Muscle of back (tissue), 11 donors: ENCODE measurements around the gene MAL. TPM values are rescaled to one million over a fixed set of nuclear protein-coding genes. Genes with fewer than 3 reads are reported as not detected.

Experiments
- DNase-seq, 3 donors: peaks; one replicate each; pipeline versions ENCODE4 v3.0.0 to v3.0.0-alpha.2; 2013
- polyA plus RNA-seq, 10 donors: library from polyadenylated mRNA; unstranded; fragments of 120-200 nt; gene quantifications; one replicate each; pipeline ENCODE4 v1.2.1, GENCODE V29; 2013; ENCODE audit not compliant: insufficient read length in 10 of 10

Gene MAL
- polyA plus RNA-seq, 10 donors: 2.4 to 8.8 (median 3.9) TPM

DNA sequence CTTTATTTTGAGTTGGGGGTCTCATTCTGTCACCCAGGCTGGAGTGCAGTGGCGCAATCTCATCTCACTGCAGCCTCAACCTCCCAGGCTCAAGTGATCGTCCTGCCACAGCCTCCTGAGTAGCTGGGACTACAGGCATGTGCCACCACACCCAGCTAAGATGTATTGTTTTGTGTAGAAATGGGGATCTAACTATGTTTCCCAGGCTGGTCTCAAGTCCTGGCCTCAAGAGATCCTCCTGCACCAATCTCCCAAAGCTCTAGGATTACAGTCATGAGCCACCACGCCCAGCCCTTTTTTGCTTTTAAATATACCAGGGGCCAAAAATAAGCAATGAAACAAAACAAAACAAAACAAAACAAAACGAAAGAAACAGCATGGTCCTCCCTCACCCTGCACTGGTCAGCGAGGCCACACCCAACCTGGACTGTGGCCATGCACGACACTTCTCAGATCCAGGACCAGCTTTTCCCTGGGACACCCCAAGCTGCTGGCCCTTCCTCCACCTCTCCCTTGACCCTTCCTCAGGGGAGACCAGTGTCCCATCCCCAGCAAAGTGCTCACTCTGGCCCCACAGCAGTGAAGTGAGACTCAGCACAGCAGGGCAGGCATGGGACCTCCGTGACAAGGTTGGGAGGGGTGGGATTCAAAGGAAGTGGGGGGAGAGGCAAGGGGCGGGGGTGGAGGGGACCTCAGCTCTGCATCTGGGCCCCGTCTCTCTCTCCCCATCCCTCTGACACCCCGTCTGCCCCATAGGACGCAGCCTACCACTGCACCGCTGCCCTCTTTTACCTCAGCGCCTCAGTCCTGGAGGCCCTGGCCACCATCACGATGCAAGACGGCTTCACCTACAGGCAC, 23.5 kb downstream of the MAL start:
- DNase-seq: no peak

DNA sequence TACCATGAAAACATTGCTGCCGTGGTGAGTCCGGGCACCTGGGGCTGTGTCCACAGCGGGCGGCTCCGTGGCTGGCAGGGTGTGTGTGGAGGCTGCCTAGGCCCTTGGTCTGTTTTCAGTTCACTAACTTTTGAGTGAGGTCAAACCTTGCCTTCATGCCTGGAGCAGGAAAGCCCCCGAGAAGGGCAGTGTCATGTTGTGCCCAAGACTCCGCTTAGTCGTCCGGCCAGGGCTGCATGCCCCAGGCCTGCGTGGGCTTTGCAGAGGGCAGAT, 24.1 kb downstream of the MAL start:
- DNase-seq: no peak

- no peak for DNase-seq
Measured at GRCh38 chr2:95049961-95050360, 24.5 kb downstream of the MAL start.

GRCh38 chr2:95050385-95051300, 25.1 kb downstream of the MAL start:
- no peak for DNase-seq

DNA sequence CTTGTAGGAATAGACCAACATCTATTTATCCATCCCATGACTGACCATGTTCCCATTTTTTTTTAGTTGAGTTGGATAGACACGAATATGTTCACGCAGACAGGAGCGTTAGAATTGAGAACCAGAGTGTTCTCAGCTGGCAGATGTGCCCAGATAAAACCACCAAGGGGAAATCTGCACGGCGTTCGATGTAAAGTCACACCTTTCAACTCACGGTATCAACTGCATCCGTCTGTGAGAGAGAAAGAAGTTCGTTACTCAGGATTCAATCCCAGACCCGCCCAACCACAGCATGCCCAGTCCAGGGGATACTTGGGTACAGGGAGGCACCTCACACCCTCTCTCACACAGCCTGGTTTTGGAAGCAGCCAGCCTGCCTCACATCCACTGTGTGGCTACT, 26.1 kb downstream of the MAL start:
- DNase-seq: no peak

GRCh38 chr2:95052307-95052706, 26.8 kb downstream of the MAL start:
- no peak for DNase-seq

DNA sequence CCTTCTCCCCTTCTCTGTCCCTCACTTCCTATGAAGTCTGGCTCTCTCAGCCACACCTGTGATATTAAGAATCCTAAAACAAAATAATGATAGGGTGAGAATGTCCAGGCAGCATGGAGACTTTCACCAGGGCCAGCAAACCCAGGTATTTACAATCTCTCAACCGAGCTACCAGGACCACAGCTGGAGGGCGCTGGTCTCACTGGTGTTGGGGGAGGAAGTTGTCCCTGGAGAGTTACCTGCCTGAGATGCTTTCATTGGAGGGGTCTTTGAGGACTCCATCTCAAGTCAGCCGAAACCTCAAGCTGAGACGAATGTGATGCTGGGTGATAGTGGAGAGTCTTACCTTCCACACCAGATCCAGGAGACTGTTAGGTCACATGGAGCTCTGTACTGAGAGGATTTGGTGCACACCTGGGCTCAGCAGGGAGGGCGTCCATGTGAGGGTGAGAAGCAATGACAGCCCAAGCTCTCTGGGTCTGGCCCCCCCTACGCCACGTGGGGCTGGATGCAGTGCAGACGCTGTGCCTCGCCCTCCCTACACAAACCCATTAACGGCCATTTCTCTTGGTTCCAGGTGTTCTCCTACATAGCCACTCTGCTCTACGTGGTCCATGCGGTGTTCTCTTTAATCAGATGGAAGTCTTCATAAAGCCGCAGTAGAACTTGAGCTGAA, 27.4 kb downstream of the MAL start:
- no peak for DNase-seq

DNA sequence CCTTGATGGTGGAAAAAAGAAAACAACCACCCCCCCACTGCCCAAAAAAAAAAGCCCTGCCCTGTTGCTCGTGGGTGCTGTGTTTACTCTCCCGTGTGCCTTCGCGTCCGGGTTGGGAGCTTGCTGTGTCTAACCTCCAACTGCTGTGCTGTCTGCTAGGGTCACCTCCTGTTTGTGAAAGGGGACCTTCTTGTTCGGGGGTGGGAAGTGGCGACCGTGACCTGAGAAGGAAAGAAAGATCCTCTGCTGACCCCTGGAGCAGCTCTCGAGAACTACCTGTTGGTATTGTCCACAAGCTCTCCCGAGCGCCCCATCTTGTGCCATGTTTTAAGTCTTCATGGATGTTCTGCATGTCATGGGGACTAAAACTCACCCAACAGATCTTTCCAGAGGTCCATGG, 28.0 kb downstream of the MAL start:
- DNase-seq: no peak

GRCh38 chr2:95054016-95054415, 28.5 kb downstream of the MAL start:
- DNase-seq: no peak

DNA sequence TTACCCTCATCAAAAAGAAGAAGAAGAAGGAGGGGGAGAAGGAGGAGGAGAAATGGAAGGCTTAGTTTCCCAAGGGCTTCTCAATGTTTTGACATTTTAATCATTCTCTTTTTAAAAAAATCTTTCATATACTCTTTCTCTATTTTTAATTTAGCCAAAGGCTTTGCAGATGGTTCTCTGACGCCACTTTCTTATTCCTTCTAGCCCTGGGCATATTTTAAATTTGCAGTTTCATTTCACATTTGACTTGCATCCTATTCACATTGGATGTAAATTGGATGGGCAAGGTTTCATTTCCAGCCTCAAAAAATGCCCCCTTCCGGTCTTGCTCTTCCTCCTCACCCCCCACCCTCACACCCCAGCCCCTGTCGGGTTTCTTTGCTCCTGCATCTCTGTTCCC, 29.8 kb downstream of the MAL start:
- no peak for DNase-seq

DNA sequence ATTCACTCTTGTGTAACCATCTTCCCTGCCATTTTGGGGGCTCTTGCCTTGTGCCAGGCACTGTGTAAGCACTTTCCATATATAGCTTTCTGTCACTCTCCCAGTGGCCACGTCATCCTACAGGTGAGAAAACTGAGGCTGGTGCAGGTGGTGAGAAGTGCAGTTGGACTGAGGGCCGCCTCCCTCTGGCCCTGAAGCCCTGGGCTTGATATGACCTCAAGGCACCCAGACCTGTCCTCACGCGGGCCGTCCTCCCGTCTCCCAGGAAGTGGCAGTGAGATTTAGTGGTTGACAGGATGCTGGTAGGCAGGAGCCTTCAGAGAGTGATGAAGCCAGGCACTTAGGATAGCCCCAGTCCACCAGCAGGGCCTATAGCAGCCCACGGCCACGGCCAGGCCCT, 30.5 kb downstream of the MAL start:
- DNase-seq: no peak

- no peak for DNase-seq
Measured at GRCh38 chr2:95056461-95057459, 31.3 kb downstream of the MAL start.

DNA sequence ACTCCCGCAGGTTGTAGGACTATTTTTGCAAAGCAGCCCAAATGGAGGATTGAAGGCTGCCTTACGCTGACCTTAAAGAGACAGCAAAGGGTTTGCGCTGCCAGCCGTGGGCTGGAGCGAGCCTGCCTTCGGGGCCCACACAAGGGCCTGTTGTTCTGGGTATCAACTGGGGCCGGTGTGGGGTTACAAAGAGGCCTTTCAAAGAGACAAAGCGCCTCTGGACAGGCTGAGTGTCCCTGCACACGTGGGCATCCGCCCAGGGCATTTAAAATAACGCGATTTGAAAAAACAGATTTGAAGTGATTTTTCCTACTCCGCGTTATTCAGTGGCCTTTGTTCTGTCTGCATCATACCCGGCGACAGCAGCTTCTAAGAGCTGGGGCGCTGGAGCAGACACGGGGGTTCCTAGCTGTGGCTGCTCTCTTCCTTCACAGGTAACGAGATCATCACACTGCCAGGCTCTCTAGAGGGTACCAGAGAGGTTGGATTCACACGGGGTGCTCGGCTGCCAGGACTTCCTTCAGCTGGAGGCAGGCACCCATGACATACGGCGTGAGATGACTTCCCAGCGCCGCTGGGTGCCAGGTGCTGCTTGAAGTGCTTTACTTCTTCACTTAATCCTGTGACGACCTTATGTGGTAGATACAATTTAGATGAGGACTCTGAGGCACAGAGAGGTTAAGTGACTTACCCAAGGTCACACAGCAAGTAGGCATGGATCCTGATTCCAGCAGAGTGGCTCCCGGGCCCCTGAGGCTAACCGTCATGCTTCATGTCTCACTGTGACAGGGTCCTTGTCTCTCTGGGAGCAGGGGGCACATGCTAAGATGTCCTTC, 32.2 kb downstream of the MAL start:
- DNase-seq: no peak

DNA sequence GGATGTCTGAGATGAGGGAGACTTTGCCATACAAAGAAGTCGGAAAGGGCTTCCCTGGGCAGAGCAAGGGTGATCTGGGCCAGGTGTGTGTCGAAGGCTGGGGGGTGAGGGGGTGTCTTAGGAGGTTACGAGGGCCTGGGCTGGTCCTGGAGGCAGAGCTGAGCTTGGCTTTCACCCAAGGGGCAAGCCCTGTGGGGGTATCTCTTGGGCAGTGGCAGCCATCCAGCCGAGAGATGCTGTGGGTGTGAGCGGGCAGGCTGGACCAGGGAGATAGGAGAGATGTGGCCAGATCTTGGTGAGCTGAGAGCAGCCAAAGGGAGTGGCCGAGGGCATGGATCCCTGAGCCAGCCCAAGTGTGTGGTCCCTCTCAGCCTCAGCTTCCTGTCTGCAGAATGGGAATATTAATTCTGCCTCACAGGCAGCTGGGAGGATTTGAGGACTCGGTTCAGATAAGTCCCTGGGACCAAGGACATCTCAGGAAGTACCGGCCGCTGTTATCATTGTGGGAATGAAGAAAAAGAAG, 33.0 kb downstream of the MAL start:
- no peak for DNase-seq

GRCh38 chr2:95058989-95059641, 33.6 kb downstream of the MAL start:
- no peak for DNase-seq

GRCh38 chr2:95059656-95060370, 34.3 kb downstream of the MAL start:
- no peak for DNase-seq

DNA sequence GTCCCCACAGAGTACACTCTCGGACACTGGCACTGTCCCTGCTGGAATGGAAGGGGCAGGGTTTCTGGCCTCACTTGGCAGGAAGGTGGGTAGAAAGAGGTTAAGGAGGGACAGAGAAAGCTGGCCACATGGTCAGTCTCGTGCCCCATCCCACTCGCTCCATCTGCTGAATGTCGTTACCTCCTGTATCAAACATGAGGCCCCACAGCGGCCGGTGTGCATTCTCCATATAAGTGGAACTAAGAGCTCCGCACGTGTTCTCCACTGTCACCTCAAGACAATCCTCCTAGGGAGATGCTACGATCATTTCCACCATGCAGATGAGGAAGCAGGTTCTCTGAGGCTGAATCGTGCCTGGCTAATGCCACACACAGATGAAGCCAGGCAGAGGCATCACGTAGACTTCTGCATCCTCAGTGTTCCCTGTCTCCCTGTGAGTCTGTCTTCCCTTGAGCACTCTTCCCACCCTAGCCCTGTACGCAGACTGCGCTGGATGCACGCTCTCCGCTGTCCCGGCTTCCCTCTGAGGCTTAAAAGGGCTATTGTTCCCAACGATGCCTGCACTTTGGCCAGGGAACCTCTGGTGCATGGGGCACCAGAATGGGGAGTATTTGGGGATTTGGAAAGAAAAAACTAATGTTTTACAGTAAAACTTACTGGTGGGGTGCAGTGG, 35.1 kb downstream of the MAL start:
- DNase-seq: no peak

DNA sequence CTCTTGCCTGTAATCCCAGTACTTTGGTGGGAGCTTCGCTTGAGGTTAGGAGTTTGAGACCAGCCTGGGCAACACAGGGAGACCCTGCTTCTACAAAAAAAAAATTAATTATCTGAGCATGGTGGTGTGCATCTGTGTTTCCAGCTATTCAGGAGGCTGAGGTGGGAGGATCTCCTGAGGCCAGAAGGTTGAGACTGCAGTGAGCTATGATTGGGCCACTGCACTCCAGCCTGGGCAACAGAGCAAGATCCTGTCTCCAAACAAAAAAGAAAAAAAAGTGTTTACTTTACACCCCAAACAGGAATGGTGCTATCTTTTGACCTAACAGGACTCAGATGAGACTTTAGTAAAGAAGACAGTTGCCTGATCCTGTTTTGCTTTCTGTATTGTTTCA, 35.6 kb downstream of the MAL start:
- no peak for DNase-seq
